Skeletal muscle satellite cell (primary cell): Measurements from ENCODE around the gene SLC15A5. TPM values are rescaled to one million over a fixed set of nuclear protein-coding genes. Genes with fewer than 3 reads are reported as not detected.
A peak's percentile ranks its signal among the peaks of the same experiment; 100 is the strongest.

ENCODE experiments used
- H3K27me3 ChIP-seq: 2 replicates; pipeline ENCODE4 v1.7.0; 2013; ENCODE audit warnings: low read length; ENCODE audit not compliant: control insufficient read depth, insufficient read depth
- H3K36me3 ChIP-seq: 2 replicates; pipeline ENCODE4 v1.7.0; 2013; ENCODE audit warnings: mild to moderate bottlenecking, control low read depth, low read length; ENCODE audit not compliant: insufficient read depth
- H3K4me1 ChIP-seq: 2 replicates; pipeline ENCODE4 v1.7.0; 2013; ENCODE audit warnings: low read length; ENCODE audit not compliant: control insufficient read depth, insufficient read depth
- H3K4me2 ChIP-seq: 2 replicates; pipeline ENCODE4 v1.7.0; 2013; ENCODE audit warnings: mild to moderate bottlenecking, low read length
- H3K4me3 ChIP-seq: 2 replicates; pipeline ENCODE4 v1.7.0; 2013; ENCODE audit warnings: low read length
- H3K9ac ChIP-seq: 2 replicates; pipeline ENCODE4 v1.7.0; 2013; ENCODE audit warnings: mild to moderate bottlenecking, low read depth, low read length, moderate library complexity
- H3K9me3 ChIP-seq: replicated peaks from 2 replicates; pipeline ENCODE4 v1.7.0; 2013; ENCODE audit warnings: mild to moderate bottlenecking, control low read depth, low read length
- total RNA-seq: library from RNA; depleted of rRNA; stranded (reverse); fragments of >200 nt; gene quantifications from 2 replicates; pipeline ENCODE4 v1.2.3, GENCODE V29; 2012; rRNA removed

Gene SLC15A5, protein sequence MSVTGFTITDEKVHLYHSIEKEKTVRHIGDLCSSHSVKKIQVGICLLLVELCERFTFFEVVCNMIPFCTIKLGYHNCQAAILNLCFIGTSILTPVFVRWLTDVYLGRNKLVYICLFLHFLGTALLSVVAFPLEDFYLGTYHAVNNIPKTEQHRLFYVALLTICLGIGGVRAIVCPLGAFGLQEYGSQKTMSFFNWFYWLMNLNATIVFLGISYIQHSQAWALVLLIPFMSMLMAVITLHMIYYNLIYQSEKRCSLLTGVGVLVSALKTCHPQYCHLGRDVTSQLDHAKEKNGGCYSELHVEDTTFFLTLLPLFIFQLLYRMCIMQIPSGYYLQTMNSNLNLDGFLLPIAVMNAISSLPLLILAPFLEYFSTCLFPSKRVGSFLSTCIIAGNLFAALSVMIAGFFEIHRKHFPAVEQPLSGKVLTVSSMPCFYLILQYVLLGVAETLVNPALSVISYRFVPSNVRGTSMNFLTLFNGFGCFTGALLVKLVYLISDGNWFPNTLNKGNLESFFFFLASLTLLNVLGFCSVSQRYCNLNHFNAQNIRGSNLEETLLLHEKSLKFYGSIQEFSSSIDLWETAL
- not detected in 2 replicates for total RNA-seq

DNA sequence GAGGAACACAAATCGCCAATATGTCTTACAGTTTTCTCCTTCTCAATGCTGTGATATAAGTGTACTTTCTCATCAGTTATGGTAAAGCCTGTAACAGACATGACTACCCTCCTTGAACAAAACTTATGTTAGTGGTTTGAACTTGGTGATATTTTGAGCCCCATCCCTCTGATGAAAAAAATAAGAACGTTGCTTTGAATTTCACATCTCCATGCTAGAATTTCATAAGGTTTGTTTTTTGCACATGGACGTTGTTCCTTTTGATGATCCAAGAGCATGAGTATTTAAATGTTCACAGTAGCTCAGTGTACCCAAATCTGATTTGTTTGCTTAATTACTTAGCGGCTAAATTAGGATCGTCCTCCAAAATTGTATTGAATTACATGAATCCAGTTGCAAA, at the start of gene SLC15A5:
Gene SLC15A5 (minus strand): TSS at position 101 of the 400 bp plus-strand sequence. CDS start 0 bp downstream, at position 101.
- H3K36me3 ChIP-seq, result no peaks in the 10 kb centered on the region
- no peak within 1 kb of the TSS for H3K4me3 ChIP-seq
- no peaks in the 10 kb centered on the region for H3K27me3 ChIP-seq
- no peaks in the 10 kb centered on the region for H3K9me3 ChIP-seq
- peaks cover under 1% of the 10 kb centered on the region for H3K4me1 ChIP-seq
- no peak within 1 kb of the TSS for H3K9ac ChIP-seq
- no peak within 1 kb of the TSS for H3K4me2 ChIP-seq

DNA sequence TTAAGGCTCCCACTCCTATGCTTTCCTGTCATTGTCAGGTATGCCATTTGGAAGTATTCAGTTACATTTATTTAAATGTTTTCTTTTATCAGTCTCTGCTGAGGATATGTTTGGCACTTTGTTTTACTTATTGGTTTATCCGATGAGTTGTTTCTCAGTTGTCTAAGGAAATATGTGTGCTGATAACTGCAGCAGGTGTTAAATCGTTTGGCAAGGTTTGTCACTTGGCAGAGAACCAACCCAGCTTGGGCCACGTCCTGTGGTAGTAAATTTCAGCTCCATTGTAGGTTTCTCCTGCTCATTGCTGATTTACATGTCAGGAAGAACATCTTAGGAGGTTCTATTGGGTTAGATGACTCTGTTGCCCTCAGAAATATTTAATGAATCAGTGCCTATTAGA, 47.9 kb upstream of the SLC15A5 start:
- no peak overlapping the region for H3K9ac ChIP-seq
- no peaks in the 10 kb centered on the region for H3K36me3 ChIP-seq
- H3K4me2 ChIP-seq, result no peak overlapping the region
- H3K27me3 ChIP-seq, result no peaks in the 10 kb centered on the region
- H3K9me3 ChIP-seq, result no peaks in the 10 kb centered on the region
- no peak overlapping the region for H3K4me3 ChIP-seq
- H3K4me1 ChIP-seq, result peaks cover 21% of the 10 kb centered on the region

DNA sequence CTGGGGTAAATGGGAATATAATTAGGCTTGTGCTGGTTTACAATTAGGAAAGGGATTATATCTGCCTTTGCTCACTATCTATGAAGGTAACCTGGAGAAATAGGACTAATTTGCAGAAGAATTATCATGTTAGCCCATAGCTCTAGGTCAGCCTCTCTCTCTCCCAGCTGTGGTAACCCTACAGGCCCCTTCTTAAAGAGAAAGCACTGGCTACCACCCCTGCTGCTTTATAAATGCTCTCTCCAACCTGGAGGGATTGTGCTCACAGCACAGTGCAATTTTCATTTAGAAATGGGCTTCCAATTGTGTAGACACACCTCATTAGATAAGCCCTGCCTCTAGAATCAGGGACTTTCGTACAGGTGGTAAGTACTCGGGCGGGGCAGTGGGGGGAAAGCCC, 47.3 kb upstream of the SLC15A5 start:
- no peaks in the 10 kb centered on the region for H3K27me3 ChIP-seq
- no peak overlapping the region for H3K4me3 ChIP-seq
- H3K4me1 ChIP-seq, result peaks cover 21% of the 10 kb centered on the region
- no peak overlapping the region for H3K4me2 ChIP-seq
- H3K9me3 ChIP-seq, result no peaks in the 10 kb centered on the region
- H3K36me3 ChIP-seq, result no peaks in the 10 kb centered on the region
- H3K9ac ChIP-seq, result no peak overlapping the region

DNA sequence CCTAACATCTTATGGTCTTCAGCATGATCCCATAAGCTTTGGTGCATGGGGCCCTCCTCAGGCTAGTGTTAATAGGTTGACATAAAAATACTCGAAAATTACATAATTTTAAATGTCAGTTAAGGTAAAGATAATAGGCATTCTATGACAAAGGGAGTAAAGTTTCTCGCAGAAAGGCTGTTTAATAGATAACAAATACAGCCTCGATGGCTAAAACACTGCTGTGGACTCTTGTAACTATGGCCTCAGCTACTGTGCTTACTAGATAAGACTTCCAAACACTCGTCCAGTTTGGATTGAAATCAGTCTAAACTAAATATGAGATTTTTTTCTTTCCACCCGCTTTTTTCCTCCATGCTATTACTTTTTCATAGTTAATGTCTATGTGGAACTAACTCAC, 46.8 kb upstream of the SLC15A5 start:
- H3K27me3 ChIP-seq, result no peaks in the 10 kb centered on the region
- H3K4me1 ChIP-seq, result peaks cover 21% of the 10 kb centered on the region
- H3K9ac ChIP-seq, result no peak overlapping the region
- H3K36me3 ChIP-seq, result no peaks in the 10 kb centered on the region
- no peaks in the 10 kb centered on the region for H3K9me3 ChIP-seq
- no peak overlapping the region for H3K4me2 ChIP-seq
- no peak overlapping the region for H3K4me3 ChIP-seq

DNA sequence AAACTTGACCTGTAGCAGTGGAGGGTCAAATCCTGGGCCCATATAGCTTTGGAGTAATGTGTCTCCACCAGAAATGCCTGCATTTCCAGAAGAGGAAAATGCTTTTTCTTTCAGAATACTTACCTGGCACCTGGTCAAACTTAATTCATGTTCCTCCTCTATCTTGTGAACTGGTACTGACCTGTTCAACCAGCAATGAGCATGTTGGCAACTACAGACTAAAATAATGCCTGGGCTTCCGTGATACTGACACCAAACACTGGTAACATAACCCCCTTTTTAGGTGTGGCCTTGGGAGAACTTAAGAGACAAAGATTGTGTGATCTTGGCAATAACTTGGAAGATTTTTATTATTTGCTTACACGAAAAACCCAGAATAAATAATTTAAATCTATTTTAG, 46.2 kb upstream of the SLC15A5 start:
- no peaks in the 10 kb centered on the region for H3K9me3 ChIP-seq
- peaks cover 21% of the 10 kb centered on the region for H3K4me1 ChIP-seq
- no peaks in the 10 kb centered on the region for H3K27me3 ChIP-seq
- no peak overlapping the region for H3K9ac ChIP-seq
- H3K4me2 ChIP-seq, result peak overlapping the region; percentile 35
- H3K36me3 ChIP-seq, result no peaks in the 10 kb centered on the region
- no peak overlapping the region for H3K4me3 ChIP-seq

DNA sequence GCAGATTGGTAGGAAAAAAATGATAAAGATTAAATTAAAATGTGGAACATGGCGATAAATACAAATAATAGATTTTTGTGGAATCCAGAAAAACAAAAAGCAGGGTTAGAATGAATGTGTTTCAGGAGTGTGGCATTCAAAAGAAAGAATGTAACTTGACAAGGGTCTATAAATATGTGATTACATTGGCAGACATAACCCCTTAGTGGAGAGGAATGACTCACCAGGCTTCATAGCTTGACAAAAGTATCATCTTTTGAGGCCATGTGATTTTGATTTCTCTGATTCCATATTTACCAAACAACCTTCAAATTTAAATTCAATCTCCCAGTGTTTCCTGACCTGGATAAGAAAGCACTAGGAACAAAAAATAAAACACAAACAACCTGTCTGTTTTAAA, 45.5 kb upstream of the SLC15A5 start:
- peak overlapping the region; percentile 35 for H3K4me2 ChIP-seq
- H3K36me3 ChIP-seq, result no peaks in the 10 kb centered on the region
- peaks cover 21% of the 10 kb centered on the region for H3K4me1 ChIP-seq
- no peak overlapping the region for H3K9ac ChIP-seq
- H3K9me3 ChIP-seq, result no peaks in the 10 kb centered on the region
- no peaks in the 10 kb centered on the region for H3K27me3 ChIP-seq
- no peak overlapping the region for H3K4me3 ChIP-seq

DNA sequence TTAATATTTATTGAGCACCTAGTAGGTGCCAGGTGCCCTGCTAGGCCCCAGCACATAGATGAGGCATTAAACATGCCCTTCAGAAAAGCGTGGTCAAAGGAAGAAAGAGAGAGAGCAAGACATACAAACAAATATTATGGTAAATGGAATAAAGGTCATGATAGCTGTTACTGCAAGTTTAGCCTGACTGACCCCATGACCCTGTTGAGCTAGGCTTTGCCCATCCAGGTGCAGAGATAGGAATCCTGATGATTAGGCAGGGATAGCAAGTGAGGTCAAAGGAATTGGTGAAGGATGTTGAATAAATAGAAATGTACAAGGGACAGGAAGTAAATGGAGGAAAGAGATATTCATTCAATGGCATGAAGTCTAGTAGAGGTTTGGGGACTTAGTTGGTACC, 33.4 kb upstream of the SLC15A5 start:
- H3K9me3 ChIP-seq, result no peaks in the 10 kb centered on the region
- H3K4me3 ChIP-seq, result no peak overlapping the region
- no peaks in the 10 kb centered on the region for H3K27me3 ChIP-seq
- no peak overlapping the region for H3K4me2 ChIP-seq
- H3K36me3 ChIP-seq, result no peaks in the 10 kb centered on the region
- no peak overlapping the region for H3K9ac ChIP-seq
- no peaks in the 10 kb centered on the region for H3K4me1 ChIP-seq

DNA sequence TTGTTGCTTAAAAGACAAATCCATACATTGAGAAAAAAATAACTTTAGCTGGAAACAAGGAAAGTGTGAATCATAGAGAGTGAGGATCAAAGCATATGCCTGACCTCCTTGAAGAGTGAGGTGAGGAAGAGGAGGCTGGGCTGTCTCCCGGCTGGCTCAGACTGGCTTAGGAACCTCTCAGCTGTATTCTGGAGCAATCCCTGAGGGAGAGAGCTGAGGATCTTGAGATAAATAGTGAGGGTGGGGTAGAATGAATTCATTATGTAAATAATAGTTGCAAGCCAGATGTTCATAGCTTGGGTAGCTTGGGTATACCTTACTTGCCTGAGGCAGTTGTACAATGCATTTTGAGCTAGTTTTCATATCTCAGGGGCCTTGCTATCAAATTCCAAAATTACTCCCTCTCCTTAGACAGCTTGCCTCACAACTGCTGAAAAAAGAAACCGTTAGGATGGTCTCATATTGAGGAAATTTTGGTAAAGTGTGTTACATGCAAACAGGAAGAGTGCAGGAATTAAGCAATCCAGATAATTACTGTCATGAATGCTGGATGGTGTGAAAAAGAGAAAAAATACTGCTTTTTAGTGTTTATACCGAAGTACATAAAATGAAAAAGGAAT, 30.5 kb upstream of the SLC15A5 start:
- Histone ChIP-seq H3K4me1 (no peaks in the 10 kb centered on the region), H3K36me3 (no peaks in the 10 kb centered on the region), H3K9ac (no peak overlapping the region), H3K9me3 (no peaks in the 10 kb centered on the region), H3K4me2 (no peak overlapping the region), H3K27me3 (no peaks in the 10 kb centered on the region), H3K4me3 (no peak overlapping the region)

DNA sequence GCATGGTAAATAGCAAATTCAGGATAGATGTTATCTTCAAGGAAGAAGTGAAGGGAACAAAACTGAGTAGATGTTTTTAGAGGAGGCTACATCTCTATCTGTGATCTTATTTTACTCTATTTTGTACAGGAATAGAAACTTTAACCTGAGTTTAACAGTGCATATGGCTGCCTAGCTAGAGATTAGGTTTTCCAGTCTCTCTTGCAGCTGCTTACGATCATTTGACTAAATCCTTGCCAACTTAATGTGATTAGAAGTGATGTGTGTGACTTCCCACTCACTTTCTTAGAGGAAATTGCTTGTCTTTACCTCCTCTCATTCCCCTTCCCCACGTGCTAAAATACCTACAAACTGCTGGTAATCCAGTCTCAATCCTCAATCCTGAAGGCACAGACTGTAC, 26.5 kb upstream of the SLC15A5 start:
- Histone ChIP-seq H3K9ac (no peak overlapping the region), H3K4me2 (no peak overlapping the region), H3K27me3 (no peaks in the 10 kb centered on the region), H3K36me3 (no peaks in the 10 kb centered on the region), H3K4me3 (no peak overlapping the region), H3K9me3 (no peaks in the 10 kb centered on the region), H3K4me1 (no peaks in the 10 kb centered on the region)

DNA sequence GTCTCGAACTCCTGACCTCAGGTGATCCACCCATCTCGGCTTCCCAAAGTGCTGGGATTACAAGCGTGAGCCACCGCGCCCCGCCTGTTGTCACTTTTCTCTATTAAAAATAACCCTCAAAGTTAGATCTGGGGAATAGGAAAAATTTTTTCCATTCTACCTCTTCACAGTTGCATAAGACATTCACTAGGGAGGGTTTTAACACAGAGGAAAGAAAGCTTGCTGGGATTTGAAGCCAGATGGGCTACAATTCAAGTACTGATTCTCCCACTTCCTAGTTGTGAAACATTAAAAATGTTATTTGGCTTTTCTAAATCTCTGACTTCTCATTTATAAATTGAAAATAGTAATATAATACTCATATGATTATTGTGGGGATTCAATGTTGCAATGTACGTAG, 23.3 kb upstream of the SLC15A5 start:
- Histone ChIP-seq H3K9ac (no peak overlapping the region), H3K27me3 (no peaks in the 10 kb centered on the region), H3K4me2 (no peak overlapping the region), H3K36me3 (no peaks in the 10 kb centered on the region), H3K4me1 (no peaks in the 10 kb centered on the region), H3K4me3 (no peak overlapping the region), H3K9me3 (no peaks in the 10 kb centered on the region)

DNA sequence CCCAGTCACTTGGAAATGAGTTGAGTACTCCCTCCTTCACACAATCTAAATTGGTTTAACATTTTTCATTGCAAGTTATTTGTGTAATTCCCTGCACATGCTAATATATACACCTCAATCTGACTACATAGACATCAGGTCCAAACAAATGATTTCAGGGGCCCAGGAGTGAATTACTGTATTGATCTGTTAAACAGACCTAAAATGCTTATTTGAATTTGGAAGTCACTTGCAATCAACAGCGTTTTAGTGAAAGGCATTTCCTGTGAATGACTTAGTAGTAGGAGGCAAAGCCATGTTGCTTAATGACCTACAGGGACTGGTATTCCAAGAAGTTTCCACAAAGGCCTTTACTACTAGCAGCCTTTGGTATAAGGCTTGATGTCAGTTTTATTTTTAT, 22.6 kb upstream of the SLC15A5 start:
- Histone ChIP-seq H3K4me3 (no peak overlapping the region), H3K4me2 (no peak overlapping the region), H3K9ac (no peak overlapping the region), H3K9me3 (no peaks in the 10 kb centered on the region), H3K27me3 (no peaks in the 10 kb centered on the region), H3K4me1 (no peaks in the 10 kb centered on the region), H3K36me3 (no peaks in the 10 kb centered on the region)
